H1 (cell line): ENCODE results near the gene ABHD10.

Experiments used
- CTCF ChIP-seq, 3 experiments: IDR thresholded peaks; 1 replicate in 2 of 3; 2 replicates in 1 of 3; pipeline versions ENCODE4 v1.5.1 to v1.6.1; 2011; ENCODE audit warnings: low read length in 3 of 3, mild to moderate bottlenecking in 3 of 3, inconsistent platforms in 2 of 3, low read depth in 1 of 3, moderate library complexity in 1 of 3; ENCODE audit not compliant: insufficient read depth in 1 of 3; ENCODE audit errors: control extremely low read depth in 1 of 3
- EGR1 ChIP-seq: IDR thresholded peaks from 2 replicates; pipeline ENCODE4 v1.6.1; 2011; ENCODE audit warnings: low read depth, low read length, borderline replicate concordance
- HDAC6 ChIP-seq: IDR thresholded peaks from one replicate; pipeline ENCODE4 v1.7.1; 2012; ENCODE audit warnings: low read depth, mild to moderate bottlenecking, inconsistent platforms, low read length, moderate library complexity
- KDM4A ChIP-seq: IDR thresholded peaks from one replicate; pipeline ENCODE4 v1.7.1; 2012; ENCODE audit warnings: low read depth, mild to moderate bottlenecking, moderate library complexity, low read length, inconsistent platforms; ENCODE audit not compliant: severe bottlenecking
- POLR2A ChIP-seq, 2 experiments: IDR thresholded peaks; 1 replicate in 1 of 2; 2 replicates in 1 of 2; pipeline ENCODE4 v1.6.1; 2011; ENCODE audit warnings: low read depth in 2 of 2, low read length in 2 of 2, mild to moderate bottlenecking in 2 of 2; ENCODE audit errors: control extremely low read depth in 1 of 2
- POLR2AphosphoS5 ChIP-seq: IDR thresholded peaks from 2 replicates; pipeline ENCODE4 v1.6.1; 2011; ENCODE audit warnings: low read depth, low read length
- SIN3A ChIP-seq, 2 experiments: IDR thresholded peaks in 1 of 2; conservative IDR thresholded peaks in 1 of 2; 2 replicates each; pipeline ENCODE4 v1.6.1; 2011 to 2012; ENCODE audit warnings: low read length in 2 of 2, improper control_type of control experiment in 1 of 2, low read depth in 1 of 2, mild to moderate bottlenecking in 1 of 2
- SUZ12 ChIP-seq: fragments of 200-600 bp; sonication (generic); IDR thresholded peaks from 2 replicates; pipeline ENCODE4 v1.6.1; 2012; ENCODE audit warnings: mild to moderate bottlenecking, inconsistent platforms, low read length, moderate library complexity, mixed read lengths

- TF ChIP-seq POLR2AphosphoS5 (no peak), CTCF (IDR thresholded peaks at IDR 0.05; ENCODE audit: control extremely low read depth in 1 of 3, insufficient read depth in 1 of 3, low read depth in 1 of 3, low read length in 3 of 3) (no peak), SUZ12 (no peak), HDAC6 (no peak), POLR2A (IDR thresholded peaks at IDR 0.05; ENCODE audit: control extremely low read depth in 1 of 2, low read depth in 2 of 2, low read length in 2 of 2) (no peak), SIN3A (conservative IDR thresholded peaks at IDR 0.05 in 1 of 2, IDR thresholded peaks at IDR 0.05 in 1 of 2; ENCODE audit: low read depth in 1 of 2, low read length in 2 of 2) (no peak), EGR1 (no peak), KDM4A (no peak)
These were observed 31.8 kb downstream of the ABHD10 start for GRCh38 chr3:112010636-112011035.
